SU-DHL-6 (cell line): ENCODE measurements around the gene FLNB.
"Not testable (repeated sequence)": the region's sequence is repeated elsewhere in the genome, so short reads cannot be mapped to it uniquely, and the experiment has no call there.

ENCODE experiments used
- H2AFZ ChIP-seq: fragments of 200-600 bp; sonication (generic); 2 replicates; pipeline ENCODE4 v1.6.1; 2014; ENCODE audit warnings: low read depth, mild to moderate bottlenecking, moderate library complexity, mixed read lengths, antibody characterized with exemption, low read length; ENCODE audit not compliant: severe bottlenecking
- H3F3A ChIP-seq: fragments of 200-600 bp; shearing (Covaris generic); 2 replicates; pipeline ENCODE4 v1.6.0; 2016; ENCODE audit warnings: antibody characterized with exemption, mild to moderate bottlenecking; ENCODE audit not compliant: insufficient read depth
- H3K27ac ChIP-seq: fragments of 200-600 bp; sonication (generic); 2 replicates; pipeline ENCODE4 v1.5.1; 2016; ENCODE audit warnings: low read depth, mild to moderate bottlenecking, low read length, moderate library complexity, mixed read lengths
- H3K27me3 ChIP-seq: fragments of 200-600 bp; sonication (generic), shearing (Covaris generic); 2 replicates; pipeline ENCODE4 v1.6.0; 2014; ENCODE audit warnings: mild to moderate bottlenecking, low read length
- H3K36me3 ChIP-seq: fragments of 200-600 bp; sonication (generic); 2 replicates; pipeline ENCODE4 v1.6.1; 2014; ENCODE audit warnings: mild to moderate bottlenecking, low read length, mixed read lengths
- H3K4me2 ChIP-seq: fragments of 300-600, 200-600 bp; shearing (Covaris generic), sonication (generic); 2 replicates; pipeline ENCODE4 v1.6.0; 2014; ENCODE audit warnings: low read length, low read depth, mild to moderate bottlenecking; ENCODE audit not compliant: poor library complexity, severe bottlenecking
- H3K4me3 ChIP-seq: fragments of 200-600 bp; sonication (generic); 2 replicates; pipeline ENCODE4 v1.5.1; 2014; ENCODE audit warnings: antibody characterized with exemption, low read length, mild to moderate bottlenecking, mixed read lengths; ENCODE audit not compliant: insufficient read depth, poor library complexity, severe bottlenecking
- H3K79me2 ChIP-seq: fragments of 200-600 bp; sonication (generic); 2 replicates; pipeline ENCODE4 v1.6.1; 2014; ENCODE audit warnings: mild to moderate bottlenecking, low read length, moderate library complexity; ENCODE audit not compliant: insufficient read depth
- H3K9ac ChIP-seq: fragments of 200-600 bp; sonication (generic); 2 replicates; pipeline ENCODE4 v1.7.0; 2014; ENCODE audit warnings: mild to moderate bottlenecking, low read length
- H3K9me2 ChIP-seq: fragments of 200-600 bp; sonication (generic); replicated peaks from 2 replicates; pipeline ENCODE4 v1.6.1; 2014; ENCODE audit warnings: low read length; ENCODE audit not compliant: insufficient read depth
- H3K9me3 ChIP-seq: fragments of 200-600 bp; sonication (generic); 2 replicates; pipeline ENCODE4 v1.6.1; 2014; ENCODE audit warnings: low read length, mixed read lengths; ENCODE audit not compliant: insufficient read depth
- H4K20me1 ChIP-seq: fragments of 200-600 bp; sonication (generic); 2 replicates; pipeline ENCODE4 v1.6.1; 2014; ENCODE audit warnings: low read depth, mild to moderate bottlenecking, antibody characterized with exemption, low read length, moderate library complexity, mixed read lengths
- CTCF ChIP-seq: fragments of 200-600 bp; sonication (generic); IDR thresholded peaks from one replicate; pipeline ENCODE4 v1.5.1; 2017; ENCODE audit warnings: antibody characterized with exemption, mild to moderate bottlenecking, low read length, moderate library complexity; ENCODE audit not compliant: insufficient read depth, poor library complexity, severe bottlenecking
- EZH2phosphoT487 ChIP-seq: fragments of 200-600 bp; sonication (generic), shearing (Covaris generic); conservative IDR thresholded peaks from 2 replicates; pipeline ENCODE4 v1.6.1; 2018; ENCODE audit warnings: mild to moderate bottlenecking, antibody characterized with exemption, low read length, moderate library complexity, mixed read lengths

The FLNB gene

DNA sequence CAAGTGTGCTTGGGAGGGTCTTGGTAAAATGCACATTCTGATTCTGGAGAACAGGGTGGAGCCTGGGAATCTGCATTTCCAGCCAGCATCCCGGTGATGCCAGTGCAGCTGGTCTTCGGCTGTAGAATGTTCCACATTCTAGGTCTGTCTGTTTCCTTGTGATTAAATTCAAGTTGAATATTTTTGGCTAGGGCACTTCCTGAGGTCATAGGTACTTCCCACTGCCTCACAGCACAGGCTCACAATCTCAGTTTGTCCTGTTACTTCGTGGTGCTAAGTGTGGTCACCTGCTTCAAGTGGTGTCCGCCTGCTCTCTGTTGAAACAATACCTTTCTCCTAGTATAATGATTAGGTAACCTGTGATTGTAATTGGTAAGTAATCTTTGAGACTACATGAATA, 40.1 kb downstream of the FLNB start:
- Histone ChIP-seq H3K4me2 (no peak overlapping the region), H3F3A (no peaks in the 10 kb centered on the region)

GRCh38 chr3:58049143-58049785, 41.0 kb downstream of the FLNB start:
- no peaks in the 10 kb centered on the region for H3F3A ChIP-seq
- no peak overlapping the region for H3K9ac ChIP-seq
- no peaks in the 10 kb centered on the region for H3K27me3 ChIP-seq
- H2AFZ ChIP-seq, result no peak overlapping the region
- H3K36me3 ChIP-seq, result no peaks in the 10 kb centered on the region
- H3K27ac ChIP-seq, result no peak overlapping the region
- H4K20me1 ChIP-seq, result no peaks in the 10 kb centered on the region
- no peak overlapping the region for H3K4me3 ChIP-seq
- no peaks in the 10 kb centered on the region for H3K79me2 ChIP-seq
- H3K9me3 ChIP-seq, result no peaks in the 10 kb centered on the region
- H3K4me2 ChIP-seq, result no peak overlapping the region
- no peaks in the 10 kb centered on the region for H3K9me2 ChIP-seq
- TF ChIP-seq EZH2phosphoT487 (no peak), CTCF (no peak)

More for the DNA sequence above, 40.1 kb downstream of the FLNB start:
- Histone ChIP-seq H2AFZ (no peak overlapping the region), H4K20me1 (no peaks in the 10 kb centered on the region), H3K27me3 (no peaks in the 10 kb centered on the region), H3K79me2 (no peaks in the 10 kb centered on the region), H3K9me3 (no peaks in the 10 kb centered on the region), H3K9me2 (no peaks in the 10 kb centered on the region), H3K36me3 (no peaks in the 10 kb centered on the region), H3K9ac (no peak overlapping the region), H3K27ac (no peak overlapping the region), H3K4me3 (no peak overlapping the region)
- no peak for TF ChIP-seq CTCF
- no peak for TF ChIP-seq EZH2phosphoT487

DNA sequence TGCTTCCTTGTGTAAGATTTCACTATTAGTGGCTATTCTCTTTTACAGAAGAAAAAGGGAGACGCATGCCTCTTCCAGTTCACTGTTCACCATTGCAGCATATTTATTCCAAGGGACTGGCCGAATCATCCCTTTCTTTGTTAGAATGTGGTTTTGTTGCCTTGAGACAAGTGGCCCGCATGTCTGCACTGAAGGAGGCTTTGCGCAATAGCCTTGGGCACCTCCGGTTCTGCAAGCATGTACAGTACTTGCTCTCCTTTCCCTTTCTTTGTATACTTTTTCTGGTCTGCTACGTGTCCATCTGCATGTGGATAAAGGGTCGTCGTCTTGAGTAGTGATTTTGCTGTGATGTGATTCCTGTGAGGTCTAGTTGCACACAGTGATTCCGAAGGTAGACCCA, 43.0 kb downstream of the FLNB start:
- Histone ChIP-seq H3K4me2 (no peak overlapping the region), H3K9me2 (no peaks in the 10 kb centered on the region), H3K9me3 (no peaks in the 10 kb centered on the region), H3K4me3 (no peak overlapping the region), H4K20me1 (no peaks in the 10 kb centered on the region), H3F3A (no peaks in the 10 kb centered on the region), H3K27ac (no peak overlapping the region), H3K36me3 (no peaks in the 10 kb centered on the region), H2AFZ (no peak overlapping the region), H3K79me2 (no peaks in the 10 kb centered on the region), H3K9ac (no peak overlapping the region), H3K27me3 (no peaks in the 10 kb centered on the region)
- TF ChIP-seq EZH2phosphoT487 (no peak), CTCF (no peak)

- not testable (repeated sequence) for H3K9me2 ChIP-seq, H3K4me2 ChIP-seq, H2AFZ ChIP-seq, H3K9me3 ChIP-seq, H3K27ac ChIP-seq, H3K9ac ChIP-seq, H3K4me3 ChIP-seq, H3K27me3 ChIP-seq, H3K36me3 ChIP-seq, H3F3A ChIP-seq, H4K20me1 ChIP-seq, H3K79me2 ChIP-seq
Measured at GRCh38 chr3:58051658-58052261, 43.5 kb downstream of the FLNB start.
